Activated CD8-positive, alpha-beta memory T cell treated with anti-CD3 and anti-CD28 coated beads for 48 hours (primary cell): Measurements from ENCODE around the gene BPI.
"Not testable (repeated sequence)": the region's sequence is repeated elsewhere in the genome, so short reads cannot be mapped to it uniquely, and the experiment has no call there.

Experiments
- DNase-seq, 3 experiments: peaks; one replicate each; pipeline ENCODE4 v3.0.0-alpha.2; 2020; ENCODE audit warnings: low read depth in 2 of 3, low spot score in 2 of 3

Gene BPI

DNA sequence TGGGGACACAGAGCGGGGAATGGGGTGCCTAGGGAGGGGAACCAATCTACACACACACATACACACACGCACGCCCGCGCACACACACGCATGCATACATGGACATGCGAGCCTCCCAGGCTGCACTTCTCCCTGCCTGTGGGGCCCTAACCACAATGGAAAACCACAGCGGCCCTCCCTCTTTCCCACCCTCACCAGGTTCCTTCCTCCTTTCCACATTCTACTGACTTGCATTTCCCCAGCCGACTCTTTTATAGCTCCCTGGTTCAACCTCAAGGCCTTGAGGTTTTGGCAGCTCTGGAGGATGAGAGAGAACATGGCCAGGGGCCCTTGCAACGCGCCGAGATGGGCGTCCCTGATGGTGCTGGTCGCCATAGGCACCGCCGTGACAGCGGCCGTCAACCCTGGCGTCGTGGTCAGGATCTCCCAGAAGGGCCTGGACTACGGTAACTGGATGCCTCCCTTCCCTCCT, at the start of gene BPI:
BPI (plus strand) TSS at position 249 of the 472 bp plus-strand sequence; CDS start at position 317, 68 bp downstream.
- DNase-seq: no peak

DNA sequence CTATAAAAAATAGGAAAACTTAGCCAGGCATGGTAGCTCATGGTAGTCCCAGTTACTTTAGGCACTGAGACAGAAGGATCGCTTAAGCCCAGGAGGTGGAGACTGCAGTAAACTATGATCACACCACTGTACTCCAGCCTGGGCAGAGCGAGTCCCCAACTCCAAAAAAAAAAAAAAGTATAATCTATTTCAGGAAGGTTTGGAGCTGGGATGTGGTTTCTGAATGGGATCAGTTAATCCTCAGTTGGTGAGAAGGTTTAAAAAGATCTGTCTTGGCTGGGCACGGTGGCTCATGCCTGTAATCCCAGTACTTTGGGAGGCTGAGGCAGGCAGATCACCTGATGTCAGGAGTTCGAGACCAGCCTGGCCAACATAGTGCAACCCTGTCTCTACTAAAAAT, 49.3 kb upstream of the BPI start:
- not testable (repeated sequence) for DNase-seq

DNA sequence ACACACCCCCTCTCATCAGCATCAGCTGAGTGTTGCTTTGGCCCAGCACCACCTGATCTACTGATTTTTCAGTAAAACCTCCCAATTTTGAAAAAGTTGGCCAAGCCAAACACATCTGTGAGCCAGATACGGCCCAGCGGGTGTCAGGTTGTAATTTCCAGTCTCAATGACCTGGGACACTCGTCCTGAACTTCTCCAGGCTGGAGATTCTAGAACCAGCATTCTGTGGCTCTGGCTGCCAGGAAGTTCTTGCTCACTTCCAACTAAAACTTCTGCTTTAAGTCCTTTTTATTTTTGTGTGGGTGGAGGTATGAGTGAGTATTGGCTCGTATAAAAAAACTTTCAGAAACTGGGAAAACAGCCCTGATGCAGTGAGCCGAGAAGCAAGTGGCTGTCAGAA, 48.6 kb upstream of the BPI start:
- DNase-seq: no peak

DNA sequence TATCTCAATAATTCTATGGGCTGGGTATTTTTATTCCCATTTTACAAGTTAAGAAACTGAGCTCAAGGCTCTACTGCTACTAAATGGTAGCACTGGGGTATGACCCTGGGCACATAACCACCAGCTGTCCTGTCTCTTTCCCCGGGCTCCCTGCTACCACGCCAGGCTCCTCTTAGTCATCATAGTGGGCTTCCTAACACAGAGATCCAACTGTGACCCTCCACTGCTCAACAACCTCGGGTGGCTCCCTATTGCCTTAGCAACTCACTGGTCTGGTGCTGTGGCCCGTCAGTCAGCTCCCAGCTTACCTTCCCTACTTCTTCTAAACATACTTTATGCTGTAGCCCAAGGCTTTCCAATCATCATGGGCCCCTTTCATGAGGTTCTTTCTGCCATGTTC, 47.9 kb upstream of the BPI start:
- DNase-seq: no peak

DNA sequence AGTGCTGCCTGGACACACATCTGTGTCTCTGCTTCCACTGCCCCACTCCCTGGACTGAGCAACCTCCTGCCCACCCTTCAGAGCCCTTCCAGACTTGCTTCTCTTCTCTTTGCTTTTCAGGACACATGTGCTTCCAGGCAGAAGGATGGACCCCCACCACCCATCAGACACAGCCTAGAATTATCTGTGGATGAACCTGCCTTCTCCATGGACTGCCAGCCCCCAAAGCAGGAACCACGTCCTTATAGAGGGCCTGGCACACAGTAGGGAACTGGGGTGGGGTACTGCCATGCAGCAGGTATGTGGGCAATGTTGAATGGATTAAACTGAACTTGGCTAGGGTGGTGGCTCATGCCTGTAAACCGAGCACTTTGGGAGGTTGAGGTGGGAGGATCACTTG, 47.0 kb upstream of the BPI start:
- DNase-seq: no peak

DNA sequence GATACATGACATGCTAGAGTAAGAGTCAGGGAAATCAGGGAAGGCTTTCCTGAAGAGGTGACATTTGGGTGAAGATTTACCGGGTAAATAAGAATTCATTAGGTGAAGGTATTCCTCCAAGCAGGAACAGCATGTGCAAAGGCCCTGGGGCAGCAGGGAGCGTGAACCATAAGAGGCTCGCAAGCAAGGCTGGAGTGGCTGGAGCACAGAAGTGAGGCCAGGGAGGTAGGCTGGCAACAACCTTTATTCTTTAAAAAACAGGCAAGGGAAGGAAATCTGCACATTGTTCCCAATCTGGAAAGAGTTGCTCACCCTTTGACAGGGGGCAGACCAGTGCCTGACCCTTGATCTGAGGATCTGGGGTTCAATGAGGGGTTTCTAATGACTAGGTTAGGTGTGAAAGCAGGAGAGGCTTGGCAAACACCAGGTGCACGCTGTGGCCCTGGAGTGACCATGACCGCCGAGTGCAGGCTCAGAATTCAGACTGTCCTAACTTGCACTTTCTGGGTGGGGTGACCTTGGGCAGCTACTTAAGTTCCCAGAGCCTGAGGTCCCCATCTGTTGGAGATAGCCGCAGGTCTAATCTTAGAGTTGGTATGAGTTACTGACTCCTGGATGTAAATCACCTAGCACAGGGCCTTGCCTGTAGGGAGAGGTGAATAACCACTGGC, 45.3 kb upstream of the BPI start:
- DNase-seq: no peak

DNA sequence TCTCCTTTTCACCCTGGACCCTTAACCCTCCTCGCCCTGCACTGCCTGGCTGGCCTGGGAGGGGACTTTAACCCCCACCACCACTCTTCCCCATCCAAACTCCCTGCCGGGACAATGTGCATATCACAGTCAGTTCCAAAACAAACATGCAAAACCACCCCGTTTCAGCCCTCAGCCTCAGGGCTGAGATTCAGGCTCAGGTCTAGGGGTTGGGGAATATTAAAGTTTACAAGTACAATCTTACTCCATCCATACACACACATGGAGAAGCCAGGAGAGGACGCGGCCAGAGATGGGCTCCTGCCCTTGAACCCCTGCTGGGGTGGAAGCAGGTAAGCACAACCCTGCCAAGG, 44.0 kb upstream of the BPI start:
- DNase-seq: no peak

DNA sequence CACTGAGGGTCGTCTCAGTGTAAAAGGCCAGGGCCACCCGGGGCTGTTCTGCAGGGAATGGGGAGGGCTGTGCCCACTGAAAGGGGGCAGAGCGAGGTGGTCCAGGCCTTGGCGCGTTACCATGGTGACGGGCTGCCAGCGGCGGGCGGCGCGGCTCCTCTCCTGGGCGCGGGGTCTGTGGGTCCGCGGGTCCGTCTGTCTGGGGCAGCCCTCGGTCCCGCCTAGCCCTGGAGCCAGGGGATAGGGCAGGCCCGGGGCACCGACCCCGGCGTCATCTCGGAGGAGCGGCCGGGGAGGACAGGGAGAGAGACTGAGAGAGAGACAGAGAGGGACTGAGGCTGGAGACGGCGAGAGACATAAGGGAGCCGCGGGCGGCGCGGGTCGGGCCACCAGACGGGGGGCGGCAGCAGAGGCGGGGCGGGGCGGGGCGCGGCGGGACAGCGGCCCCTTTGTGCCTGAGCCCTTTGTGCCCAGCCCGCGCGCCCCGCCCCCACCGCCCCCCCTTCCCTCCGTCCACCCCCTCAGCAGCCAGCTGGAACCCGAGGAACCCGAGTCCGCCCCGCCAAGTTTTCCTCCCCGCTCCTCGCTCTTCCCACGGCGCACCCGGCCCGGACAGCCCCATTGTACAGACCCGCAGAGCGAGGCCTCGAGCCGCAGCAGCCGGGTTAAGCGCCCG, 43.4 kb upstream of the BPI start, which contains the start of gene KIAA1755:
KIAA1755 (minus strand) TSS at position 358 of the 676 bp plus-strand sequence; CDS start at position 123, 235 bp downstream.
- DNase-seq: no peak

DNA sequence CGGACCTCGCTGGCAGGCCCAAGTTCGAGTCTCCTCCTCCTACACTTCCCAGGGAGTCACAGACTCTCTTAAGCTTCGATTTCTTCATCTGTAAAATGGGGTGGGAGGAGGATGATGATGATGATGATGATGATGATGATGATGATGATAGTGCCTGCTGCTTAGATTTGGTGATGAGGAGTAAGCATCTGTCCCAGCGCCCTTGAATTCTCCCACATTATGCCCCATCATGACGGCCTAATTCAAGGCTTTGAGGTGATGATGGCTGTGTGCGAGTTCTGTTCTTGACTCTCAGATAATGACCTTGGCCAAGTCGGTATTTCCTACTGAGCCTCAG, 42.9 kb upstream of the BPI start:
- no peak for DNase-seq

DNA sequence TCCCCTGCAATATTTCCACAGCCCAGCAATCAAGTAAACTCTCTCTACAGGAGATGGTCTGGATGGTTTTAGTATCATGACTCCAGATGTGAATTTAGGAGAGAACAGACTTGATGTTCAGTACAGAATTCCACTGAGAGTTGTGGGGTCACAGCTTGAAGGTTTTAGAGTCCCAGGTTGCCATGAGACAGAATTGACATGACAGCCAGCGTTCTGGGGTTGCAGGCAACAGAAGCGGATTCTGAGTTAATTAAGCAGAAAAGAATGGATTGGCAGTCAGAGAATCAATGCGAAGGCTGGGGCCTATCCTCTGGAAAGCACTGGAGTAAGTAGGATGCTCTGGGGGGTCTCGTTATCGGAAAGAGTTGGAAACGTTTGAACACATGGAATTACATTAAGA, 41.0 kb upstream of the BPI start:
- DNase-seq: no peak

DNA sequence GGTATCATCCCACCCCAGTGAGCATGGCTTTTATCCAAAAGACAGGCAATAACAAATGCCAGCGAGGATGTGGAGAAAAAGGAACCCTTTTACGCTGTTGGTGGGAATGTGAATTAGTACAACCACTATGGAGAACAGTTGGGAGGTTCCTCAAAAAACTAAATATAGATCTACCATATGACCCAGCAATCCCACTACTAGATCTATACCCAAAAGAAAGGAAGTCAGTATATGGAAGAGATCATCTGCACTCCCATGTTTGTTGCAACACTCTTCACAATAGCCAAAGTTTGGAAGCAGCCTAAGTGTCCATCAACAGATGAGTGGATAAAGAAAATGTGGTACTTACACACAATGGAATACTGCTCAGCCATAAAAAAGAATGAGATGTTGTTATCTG, 37.5 kb upstream of the BPI start:
- DNase-seq: no peak

DNA sequence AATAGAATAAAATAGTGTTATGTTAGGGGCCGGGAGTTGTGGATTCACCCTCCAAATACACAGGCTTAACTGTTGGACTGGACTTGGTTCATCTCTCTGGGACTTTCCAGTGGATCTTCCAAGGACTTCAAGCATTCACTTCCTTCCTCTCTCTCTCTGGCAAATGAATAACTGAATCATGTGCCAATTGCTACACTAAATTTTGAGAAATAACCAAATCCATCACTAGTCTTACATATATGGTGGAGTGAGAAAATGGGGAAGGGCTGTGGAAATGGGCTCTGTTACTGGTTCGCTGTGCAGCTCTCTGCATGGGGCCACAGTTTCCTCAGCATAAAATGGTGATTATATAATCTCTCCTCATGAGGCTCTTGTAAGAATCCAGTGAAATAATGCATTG, 36.7 kb upstream of the BPI start:
- no peak for DNase-seq

DNA sequence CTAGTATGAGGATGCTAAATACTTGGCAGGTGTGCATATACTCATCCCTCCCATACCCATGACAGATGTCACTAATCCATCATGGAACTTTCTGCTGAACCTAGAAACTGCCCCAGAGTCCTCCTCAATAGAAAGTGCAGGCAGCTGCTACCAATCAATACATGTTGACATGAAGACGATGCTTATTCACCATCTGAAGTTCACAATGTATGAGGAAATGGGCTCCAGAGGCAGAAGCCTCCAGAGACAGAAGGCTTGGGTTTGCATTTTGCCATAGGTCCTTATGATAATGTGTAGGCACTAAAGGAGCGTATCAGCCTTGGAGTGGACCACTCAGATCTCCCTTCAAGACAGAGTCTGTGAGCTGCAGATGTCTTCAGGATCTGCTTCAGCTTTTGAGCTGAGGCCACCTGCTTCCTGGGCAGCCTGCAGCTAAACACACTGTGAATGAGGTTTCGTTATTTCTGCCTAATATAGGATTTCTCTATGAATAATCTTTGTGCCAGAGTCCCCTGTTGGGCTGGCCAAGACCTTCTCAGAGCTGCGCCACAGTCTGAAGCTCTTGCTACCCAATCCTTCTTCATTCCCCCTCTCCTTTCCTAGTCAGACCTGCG, 35.9 kb upstream of the BPI start:
- no peak for DNase-seq

DNA sequence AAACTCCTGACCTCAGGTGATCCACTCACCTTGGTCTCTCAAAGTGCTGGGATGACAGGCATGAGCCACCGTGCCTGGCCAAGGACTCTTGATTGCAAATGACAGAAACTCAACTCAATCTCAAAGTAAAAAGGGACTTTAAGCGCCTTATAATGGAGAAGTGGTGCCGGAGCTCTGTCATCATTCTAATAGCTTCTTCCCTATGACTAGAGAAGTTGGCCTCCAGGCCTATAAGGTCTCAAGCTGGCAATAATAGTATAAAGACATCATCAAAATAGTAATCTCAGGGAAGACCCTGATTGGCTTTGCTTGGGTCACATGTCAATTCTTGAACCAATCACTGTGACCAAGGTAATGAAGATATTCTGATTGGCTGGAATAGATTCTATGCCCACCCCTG, 34.9 kb upstream of the BPI start:
- DNase-seq: no peak

DNA sequence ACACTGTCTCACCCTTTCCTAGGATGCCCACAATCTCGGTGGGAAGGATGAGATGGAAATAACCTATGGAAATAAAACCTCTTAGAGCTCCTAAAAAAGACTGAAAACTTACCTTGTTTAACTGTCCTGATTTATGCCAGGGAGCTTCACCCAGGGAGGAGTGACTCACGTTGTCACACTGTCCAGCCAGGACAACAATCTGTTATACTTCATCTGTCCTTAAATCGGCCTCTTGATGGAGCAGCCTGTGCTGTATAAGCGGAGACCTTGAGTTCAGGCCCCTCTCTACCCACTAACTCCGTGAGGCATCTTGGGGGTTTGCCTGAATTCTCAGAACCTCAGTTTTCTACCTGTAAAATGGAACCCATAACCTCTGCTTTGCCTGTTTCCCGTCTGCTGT, 34.2 kb upstream of the BPI start:
- no peak for DNase-seq

DNA sequence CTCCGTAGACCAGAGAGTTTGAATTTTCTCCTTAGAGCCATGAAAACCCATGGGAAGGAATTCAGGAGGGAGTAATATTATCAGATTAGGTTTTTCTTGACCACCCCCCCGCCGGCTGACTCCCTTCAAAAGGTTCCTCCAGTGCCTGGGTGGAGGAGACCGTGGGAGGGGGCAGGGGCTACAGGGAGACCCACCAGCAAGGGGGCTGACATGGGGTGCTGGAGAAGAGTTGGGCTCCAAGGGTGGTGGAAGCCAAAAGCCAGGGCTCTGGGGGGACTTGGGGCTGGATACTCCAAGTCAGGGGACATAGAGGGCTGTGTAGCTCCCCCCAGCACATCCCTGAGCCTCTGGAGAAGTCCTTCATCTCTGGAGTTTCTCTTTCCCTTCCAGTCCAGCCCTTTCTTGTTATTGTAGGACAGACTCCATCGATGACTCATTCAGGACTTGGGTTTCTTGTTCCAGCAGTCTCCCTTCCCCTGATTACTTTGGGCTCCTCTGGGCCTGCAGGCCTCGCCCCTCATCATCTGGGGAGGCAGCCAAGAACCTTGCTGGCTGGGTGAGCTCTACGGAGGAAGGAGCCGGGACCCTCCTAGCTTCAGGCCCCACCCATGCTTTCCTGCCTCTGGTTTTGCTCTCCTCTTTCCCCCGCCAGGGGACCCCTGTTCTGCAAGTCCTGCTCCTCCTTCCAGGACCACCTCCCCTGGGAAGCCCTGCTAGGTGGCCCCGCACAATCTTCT, 32.9 kb upstream of the BPI start:
- DNase-seq: no peak

DNA sequence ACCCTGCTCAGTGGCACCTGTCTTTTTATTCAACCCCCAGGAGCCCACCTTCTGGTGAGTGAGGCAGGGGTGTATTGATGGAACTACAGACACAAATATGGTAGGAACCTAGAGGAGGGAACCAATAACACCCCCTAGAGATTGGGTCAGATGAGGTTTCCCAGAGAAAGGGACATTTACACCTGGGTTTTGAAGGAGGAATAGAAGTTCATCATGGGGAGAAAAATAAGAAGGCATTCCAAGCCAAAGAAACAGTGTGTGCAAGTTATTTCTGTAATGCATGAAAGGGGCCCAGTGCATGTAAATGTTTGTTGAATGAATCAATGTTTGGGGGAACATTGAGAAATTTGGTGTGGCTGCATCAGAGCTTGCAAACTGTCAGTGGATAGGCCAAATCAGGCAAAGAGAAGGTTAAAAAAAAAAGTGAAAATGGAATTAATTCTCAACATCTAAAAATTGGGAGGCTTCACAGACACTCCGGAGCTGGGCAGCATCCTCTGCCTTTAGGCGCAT, 32.3 kb upstream of the BPI start:
- no peak for DNase-seq

DNA sequence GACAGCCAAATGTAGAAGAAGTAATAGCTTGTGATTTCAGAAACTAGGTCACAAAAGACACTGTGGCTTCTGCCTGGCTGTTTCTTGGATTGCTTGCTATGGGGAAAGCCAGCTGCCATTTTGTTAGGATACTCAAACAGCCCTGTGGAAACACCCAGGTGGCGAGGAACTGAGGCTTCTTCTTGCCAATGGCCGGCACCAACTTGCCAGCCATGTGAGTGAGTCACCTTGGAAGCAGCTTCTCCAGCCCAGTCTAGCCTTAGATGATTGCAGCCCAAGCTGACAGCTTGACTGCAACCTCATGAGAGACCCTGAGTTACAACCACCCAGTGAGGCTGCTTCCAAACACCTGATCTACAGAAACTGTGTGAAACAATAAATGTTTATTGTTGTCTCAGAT, 31.6 kb upstream of the BPI start:
- no peak for DNase-seq

DNA sequence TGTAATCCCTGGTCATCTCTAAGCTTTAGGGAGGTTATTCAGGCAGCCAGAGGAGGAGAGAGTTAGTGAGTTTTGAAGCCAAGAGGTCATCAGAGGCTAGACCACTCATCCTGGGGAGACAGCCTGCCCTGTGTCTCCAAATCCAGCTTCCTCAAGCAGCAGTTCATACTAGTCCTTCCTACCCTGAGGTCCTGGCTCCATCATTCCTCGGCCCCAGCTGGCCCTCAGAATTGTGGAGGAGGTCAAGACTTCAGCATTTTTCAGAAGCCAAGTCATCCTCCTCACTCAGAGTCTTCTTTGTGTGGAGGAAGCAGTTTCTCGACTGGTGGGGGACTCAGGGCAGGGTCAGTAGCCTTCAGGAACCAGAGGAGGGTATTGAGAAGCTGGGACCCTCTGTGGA, 31.0 kb upstream of the BPI start:
- DNase-seq: no peak

DNA sequence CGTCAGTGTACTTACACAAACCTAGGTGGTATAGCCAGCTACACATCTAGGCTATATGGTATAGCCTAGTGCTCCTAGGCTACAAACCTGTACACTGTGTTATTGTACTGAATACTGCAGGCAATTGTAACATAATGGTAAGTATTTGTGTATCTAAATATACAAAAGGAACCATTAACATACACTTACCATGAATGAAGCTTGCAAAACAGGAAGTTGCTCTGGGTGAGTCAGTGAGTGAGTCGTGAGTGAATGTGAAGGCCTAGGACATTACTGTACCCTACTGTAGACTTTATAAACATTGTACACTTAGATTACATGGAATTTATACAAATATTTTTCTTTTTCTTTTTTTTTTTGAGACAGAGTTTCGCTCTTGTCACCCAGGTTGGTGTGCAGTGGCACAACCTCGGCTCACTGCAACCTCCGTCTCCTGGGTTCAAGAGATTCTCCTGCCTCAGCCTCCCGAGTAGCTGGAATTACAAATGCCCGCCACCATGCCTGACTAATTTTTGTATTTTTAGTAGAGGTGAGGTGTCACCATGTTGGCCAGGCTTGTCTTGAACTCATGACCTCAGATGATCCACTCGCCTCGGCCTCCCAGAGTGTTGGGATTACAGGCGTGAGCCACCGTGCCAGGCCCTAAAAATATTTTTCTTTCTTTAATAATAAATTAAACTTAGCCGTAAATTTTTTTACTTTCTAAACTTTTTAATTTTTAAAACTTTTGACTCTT, 28.0 kb upstream of the BPI start:
- DNase-seq: no peak

DNA sequence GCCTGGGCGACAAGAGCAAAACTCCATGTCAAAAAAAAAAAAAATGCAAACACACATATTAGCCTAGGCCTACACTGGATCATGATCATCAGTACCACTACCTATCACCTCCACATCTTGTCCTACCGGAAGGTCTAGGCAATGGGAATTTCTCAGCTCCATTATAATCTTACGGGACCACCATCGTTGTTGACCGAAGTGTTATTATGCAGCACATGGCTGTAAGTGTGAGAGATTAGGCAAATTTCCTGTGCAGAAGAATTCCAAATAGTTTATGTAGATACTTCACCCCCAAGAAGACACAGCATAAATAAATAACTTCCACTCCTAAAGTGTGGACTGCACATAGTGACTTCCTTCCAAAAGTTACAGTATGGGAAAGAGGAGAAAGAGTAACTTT, 26.7 kb upstream of the BPI start:
- no peak for DNase-seq
